Measurements from ENCODE around the gene MEGF11. TPM values are rescaled to one million over a fixed set of nuclear protein-coding genes. Genes with fewer than 3 reads are reported as not detected.

MEGF11 gene
- polyA plus RNA-seq, 3 donors: not detected

DNA sequence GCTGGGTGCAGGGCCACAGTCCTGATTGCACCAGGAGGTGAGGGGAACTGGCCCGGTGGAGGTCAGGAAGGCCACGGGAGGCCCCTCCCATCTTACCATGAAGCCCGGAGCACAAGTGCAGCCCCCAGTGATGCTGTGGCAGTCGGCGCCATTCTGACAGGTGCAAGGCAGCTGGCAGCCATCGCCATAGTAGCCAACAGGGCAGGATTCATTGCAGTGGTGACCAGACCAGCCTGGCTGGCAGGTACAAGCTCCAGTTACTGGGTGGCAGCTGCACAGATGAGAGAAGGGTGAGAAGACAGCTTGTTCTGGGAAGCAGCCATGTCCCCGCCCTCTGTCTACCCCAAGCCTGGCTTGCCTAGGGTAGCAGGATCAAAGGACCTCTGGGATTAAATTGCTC, 296.1 kb downstream of the MEGF11 start:
- H3K36me3 Mint-ChIP-seq: no peaks in the 10 kb centered on the region
- H3K27ac ChIP-seq (ENCODE audit: low read depth in 1 of 2, low read length in 2 of 2): no peak overlapping the region
- H3K27me3 Mint-ChIP-seq (ENCODE audit: low read depth in 3 of 3): peaks cover 14 to 23% (median 14%) of the 10 kb centered on the region in 3 donors
- no peaks in the 10 kb centered on the region for H4K20me1 ChIP-seq (ENCODE audit: insufficient read depth, low read length)
- H3K4me1 Mint-ChIP-seq: no peaks in the 10 kb centered on the region
- no peak for DNase-seq
- H3K9me3 ChIP-seq (replicated peaks in 1 of 2; ENCODE audit: control insufficient read depth in 1 of 2, insufficient read depth in 1 of 2, low read length in 2 of 2): no peaks in the 10 kb centered on the region
- H3K4me1 ChIP-seq (ENCODE audit: control insufficient read depth in 1 of 2, insufficient read depth in 2 of 2, low read length in 2 of 2): no peaks in the 10 kb centered on the region
- no peak overlapping the region for H3K9ac ChIP-seq (ENCODE audit: insufficient read depth, low read length, poor library complexity, severe bottlenecking)
- no peak overlapping the region for H3K4me3 Mint-ChIP-seq
- intact Hi-C loops (cut with micrococcal nuclease): no loop called here
- no peak overlapping the region for H3K27ac Mint-ChIP-seq
- no peak overlapping the region for H3K4me2 ChIP-seq (replicated peaks; ENCODE audit: extremely low read depth, low read length, poor library complexity, severe bottlenecking)
- H3K9me3 Mint-ChIP-seq: peaks cover 0 to 3% (median 0%) of the 10 kb centered on the region in 7 donors
- no peaks in the 10 kb centered on the region for H3K79me2 ChIP-seq (ENCODE audit: insufficient read depth, low read length)
- no peaks in the 10 kb centered on the region for H3K27me3 ChIP-seq (ENCODE audit: control insufficient read depth in 2 of 2, insufficient read depth in 2 of 2, low read length in 2 of 2)
- no peak overlapping the region for H2AFZ ChIP-seq (ENCODE audit: insufficient read depth, low read depth, low read length, poor library complexity, severe bottlenecking)
- no peak overlapping the region for H3K4me3 ChIP-seq (replicated peaks in 1 of 3; ENCODE audit: low read depth in 2 of 3, low read length in 3 of 3)
- WGBS (ENCODE audit: insufficient coverage): 79% methylated on average over 7 of the region's 7 CpGs
- no peaks in the 10 kb centered on the region for H3K36me3 ChIP-seq (replicated peaks in 1 of 2; ENCODE audit: control insufficient read depth in 1 of 2, insufficient read depth in 2 of 2, low read length in 2 of 2)
- TF ChIP-seq, protein P1, sequence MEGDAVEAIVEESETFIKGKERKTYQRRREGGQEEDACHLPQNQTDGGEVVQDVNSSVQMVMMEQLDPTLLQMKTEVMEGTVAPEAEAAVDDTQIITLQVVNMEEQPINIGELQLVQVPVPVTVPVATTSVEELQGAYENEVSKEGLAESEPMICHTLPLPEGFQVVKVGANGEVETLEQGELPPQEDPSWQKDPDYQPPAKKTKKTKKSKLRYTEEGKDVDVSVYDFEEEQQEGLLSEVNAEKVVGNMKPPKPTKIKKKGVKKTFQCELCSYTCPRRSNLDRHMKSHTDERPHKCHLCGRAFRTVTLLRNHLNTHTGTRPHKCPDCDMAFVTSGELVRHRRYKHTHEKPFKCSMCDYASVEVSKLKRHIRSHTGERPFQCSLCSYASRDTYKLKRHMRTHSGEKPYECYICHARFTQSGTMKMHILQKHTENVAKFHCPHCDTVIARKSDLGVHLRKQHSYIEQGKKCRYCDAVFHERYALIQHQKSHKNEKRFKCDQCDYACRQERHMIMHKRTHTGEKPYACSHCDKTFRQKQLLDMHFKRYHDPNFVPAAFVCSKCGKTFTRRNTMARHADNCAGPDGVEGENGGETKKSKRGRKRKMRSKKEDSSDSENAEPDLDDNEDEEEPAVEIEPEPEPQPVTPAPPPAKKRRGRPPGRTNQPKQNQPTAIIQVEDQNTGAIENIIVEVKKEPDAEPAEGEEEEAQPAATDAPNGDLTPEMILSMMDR (IDR thresholded peaks at IDR 0.05): no peak

DNA sequence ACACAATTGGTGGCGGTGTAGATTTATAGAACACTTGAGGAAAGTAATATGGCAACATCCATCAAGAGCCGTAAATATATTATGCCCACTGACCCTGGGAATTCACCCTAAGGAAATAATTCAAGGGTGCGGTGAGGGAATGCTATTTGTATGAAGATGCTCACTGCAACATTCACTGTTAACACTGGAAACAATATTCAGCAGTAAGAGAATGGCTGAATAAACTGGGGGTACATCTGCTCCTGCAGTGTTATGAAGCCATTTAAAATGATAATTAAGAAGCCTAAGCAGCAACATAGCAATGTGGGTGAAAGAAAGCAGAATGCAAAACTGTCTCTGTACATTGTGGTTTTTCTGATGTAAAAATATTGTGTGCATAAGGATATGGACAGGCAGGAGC, 296.7 kb downstream of the MEGF11 start:
- no peaks in the 10 kb centered on the region for H3K4me1 Mint-ChIP-seq

More for the DNA sequence above, 296.7 kb downstream of the MEGF11 start:
- H3K27ac Mint-ChIP-seq: no peak overlapping the region
- peaks cover 14 to 24% (median 15%) of the 10 kb centered on the region in 3 donors for H3K27me3 Mint-ChIP-seq (ENCODE audit: low read depth in 3 of 3)
- no peaks in the 10 kb centered on the region for H3K4me1 ChIP-seq (ENCODE audit: control insufficient read depth in 1 of 2, insufficient read depth in 2 of 2, low read length in 2 of 2)
- no peaks in the 10 kb centered on the region for H3K36me3 Mint-ChIP-seq
- H3K9me3 ChIP-seq (replicated peaks in 1 of 2; ENCODE audit: control insufficient read depth in 1 of 2, insufficient read depth in 1 of 2, low read length in 2 of 2): no peaks in the 10 kb centered on the region
- H3K4me3 ChIP-seq (replicated peaks in 1 of 3; ENCODE audit: low read depth in 2 of 3, low read length in 3 of 3): no peak overlapping the region
- whole genome bisulfite sequencing (ENCODE audit: insufficient coverage): no CpG with 5 or more reads among the region's 3 CpGs
- peaks cover 0 to 3% (median 0%) of the 10 kb centered on the region in 7 donors for H3K9me3 Mint-ChIP-seq
- H4K20me1 ChIP-seq (ENCODE audit: insufficient read depth, low read length): no peaks in the 10 kb centered on the region
- H3K4me3 Mint-ChIP-seq: no peak overlapping the region
- intact Hi-C loops (cut with micrococcal nuclease): no loop called here
- TF ChIP-seq, protein P1 (IDR thresholded peaks at IDR 0.05): no peak
- H3K79me2 ChIP-seq (ENCODE audit: insufficient read depth, low read length): no peaks in the 10 kb centered on the region
- H3K27me3 ChIP-seq (ENCODE audit: control insufficient read depth in 2 of 2, insufficient read depth in 2 of 2, low read length in 2 of 2): no peaks in the 10 kb centered on the region
- no peak for DNase-seq
- no peak overlapping the region for H2AFZ ChIP-seq (ENCODE audit: insufficient read depth, low read depth, low read length, poor library complexity, severe bottlenecking)
- H3K9ac ChIP-seq (ENCODE audit: insufficient read depth, low read length, poor library complexity, severe bottlenecking): no peak overlapping the region
- no peaks in the 10 kb centered on the region for H3K36me3 ChIP-seq (replicated peaks in 1 of 2; ENCODE audit: control insufficient read depth in 1 of 2, insufficient read depth in 2 of 2, low read length in 2 of 2)
- H3K27ac ChIP-seq (ENCODE audit: low read depth in 1 of 2, low read length in 2 of 2): no peak overlapping the region
- H3K4me2 ChIP-seq (replicated peaks; ENCODE audit: extremely low read depth, low read length, poor library complexity, severe bottlenecking): no peak overlapping the region
